CD8-positive, alpha-beta memory T cell (primary cell): ENCODE data around the gene SLC8A1. TPM values are rescaled to one million over a fixed set of nuclear protein-coding genes. Genes with fewer than 3 reads are reported as not detected.

ENCODE experiments used
- CTCF ChIA-PET: fragments of 350-600 bp; sonication (Branson Sonifier 250); formaldehyde crosslinking; loops from one replicate; lab custom pipeline; 2021; ENCODE audit warnings: antibody characterized with exemption; lab: Charles Lee
- POLR2A ChIA-PET: fragments of 350-600 bp; sonication (Branson Sonifier 250); formaldehyde crosslinking; loops from one replicate; lab custom pipeline; 2021; ENCODE audit warnings: antibody characterized with exemption; lab: Charles Lee
- DNase-seq, 5 donors: peaks; one replicate each; pipeline versions ENCODE4 v3.0.0 to v3.0.0-alpha.2; 2020 to 2022; ENCODE audit warnings: mixed read lengths in 1 of 5
- H3K27ac ChIP-seq: one replicate; pipeline ENCODE4 v1.7.0; 2013; ENCODE audit warnings: low read depth, mild to moderate bottlenecking, low read length, moderate library complexity
- H3K27me3 ChIP-seq: 2 replicates; pipeline ENCODE4 v1.7.0; 2013; ENCODE audit warnings: low read length, mild to moderate bottlenecking; ENCODE audit not compliant: insufficient read depth, poor library complexity, severe bottlenecking
- H3K36me3 ChIP-seq: 2 replicates; pipeline ENCODE4 v1.7.0; 2013; ENCODE audit warnings: mild to moderate bottlenecking, low read length, moderate library complexity; ENCODE audit not compliant: insufficient read depth
- H3K4me1 ChIP-seq: 2 replicates; pipeline ENCODE4 v1.7.0; 2013; ENCODE audit warnings: mild to moderate bottlenecking, low read length, moderate library complexity; ENCODE audit not compliant: insufficient read depth
- H3K4me3 ChIP-seq: 2 replicates; pipeline ENCODE4 v1.7.0; 2013; ENCODE audit warnings: mild to moderate bottlenecking, low read length
- H3K9me3 ChIP-seq: 2 replicates; pipeline ENCODE4 v1.7.0; 2013; ENCODE audit warnings: mild to moderate bottlenecking, low read length
- H3K27ac Mint-ChIP-seq, 8 donors: one replicate each; pipeline ENCODE4 v1.8.0; 2020 to 2021; ENCODE audit warnings: mixed read lengths in 8 of 8, mild to moderate bottlenecking in 6 of 8, inconsistent platforms in 3 of 8, moderate library complexity in 3 of 8
- H3K27me3 Mint-ChIP-seq, 2 donors: one replicate each; pipeline ENCODE4 v1.8.0; 2020 to 2021; ENCODE audit warnings: mixed read lengths in 2 of 2, mild to moderate bottlenecking in 1 of 2, moderate library complexity in 1 of 2
- H3K36me3 Mint-ChIP-seq, 3 donors: one replicate each; pipeline ENCODE4 v1.8.0; 2020 to 2021; ENCODE audit warnings: mixed read lengths in 3 of 3, inconsistent platforms in 1 of 3, mild to moderate bottlenecking in 1 of 3
- H3K4me1 Mint-ChIP-seq, 3 donors: one replicate each; pipeline ENCODE4 v1.8.0; 2020 to 2021; ENCODE audit warnings: mixed read lengths in 3 of 3, inconsistent platforms in 1 of 3, mild to moderate bottlenecking in 1 of 3
- H3K4me3 Mint-ChIP-seq, 7 donors: one replicate each; pipeline ENCODE4 v1.8.0; 2020 to 2021; ENCODE audit warnings: mixed read lengths in 7 of 7, mild to moderate bottlenecking in 6 of 7, moderate library complexity in 4 of 7, inconsistent platforms in 2 of 7
- H3K9me3 Mint-ChIP-seq, 5 donors: one replicate each; pipeline ENCODE4 v1.8.0; 2020 to 2022; ENCODE audit warnings: mixed read lengths in 5 of 5, mild to moderate bottlenecking in 3 of 5, moderate library complexity in 2 of 5, inconsistent platforms in 1 of 5
- polyA plus RNA-seq: library from polyadenylated mRNA; unstranded; fragments of 300-500 nt; fragmentation: Illumina TruSeq; gene quantifications from one replicate; pipeline ENCODE4 v1.2.3, GENCODE V29; 2021
- total RNA-seq, 2 experiments: library from RNA; stranded (reverse); gene quantifications; one replicate each; pipeline ENCODE4 v1.2.3, GENCODE V29; 2021

SLC8A1 gene
- total and polyA plus RNA-seq, 3 experiments from 2014 or later: 0.15 to 0.22 TPM; not detected in 1

DNA sequence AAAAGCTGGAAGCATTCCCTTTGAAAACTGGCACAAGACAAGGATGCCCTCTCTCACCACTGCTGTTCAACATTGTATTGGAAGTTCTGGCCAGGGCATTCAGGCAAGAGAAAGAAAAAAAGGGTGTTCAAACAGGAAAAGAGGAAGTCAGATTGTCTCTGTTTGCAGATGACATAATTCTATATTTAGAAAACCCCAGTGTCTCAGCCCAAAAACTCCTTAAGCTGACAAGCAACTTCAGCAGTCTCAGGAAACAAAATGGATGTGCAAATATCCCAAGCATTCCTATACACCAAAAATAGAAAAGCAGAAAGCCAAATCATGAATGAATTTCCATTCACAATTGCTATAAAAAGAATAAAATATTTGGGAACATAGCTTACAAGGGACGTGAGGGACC lies 11.1 kb downstream of the SLC8A1 start:
- Mint-ChIP-seq H3K4me3 (no peak overlapping the region), H3K9me3 (peaks cover 0 to 6% (median 2%) of the 10 kb centered on the region in 5 donors), H3K27ac (no peak overlapping the region), H3K4me1 (no peaks in the 10 kb centered on the region), H3K36me3 (no peaks in the 10 kb centered on the region), H3K27me3 (no peaks in the 10 kb centered on the region)
- Histone ChIP-seq H3K36me3 (no peaks in the 10 kb centered on the region), H3K4me3 (no peak overlapping the region), H3K27me3 (no peaks in the 10 kb centered on the region), H3K9me3 (no peaks in the 10 kb centered on the region), H3K4me1 (no peaks in the 10 kb centered on the region), H3K27ac (no peak overlapping the region)
- CTCF ChIA-PET: no interaction called here
- DNase-seq: no peak
- POLR2A ChIA-PET: no interaction called here

DNA sequence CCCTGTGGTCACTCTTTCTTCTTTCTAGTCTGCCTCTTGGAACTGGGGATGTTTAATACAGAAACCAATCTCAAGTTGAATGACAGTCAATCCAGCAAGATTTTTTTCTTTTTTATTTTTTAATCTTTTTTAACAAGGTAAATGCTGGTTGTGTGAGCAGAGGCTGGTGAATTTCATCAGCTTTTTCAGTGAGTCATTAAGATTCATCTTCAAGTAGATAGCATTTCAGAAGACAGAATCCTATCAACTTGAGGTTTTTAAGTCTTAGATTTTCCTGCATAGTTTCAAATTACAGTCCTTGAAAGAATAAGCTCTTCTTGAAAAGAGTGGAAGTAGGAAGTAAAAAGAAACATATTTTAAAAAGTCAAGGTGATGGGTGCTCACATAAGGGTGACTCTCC lies 12.4 kb downstream of the SLC8A1 start:
- Mint-ChIP-seq H3K4me1 (no peaks in the 10 kb centered on the region), H3K9me3 (peaks cover 0 to 8% (median 2%) of the 10 kb centered on the region in 5 donors), H3K27me3 (no peaks in the 10 kb centered on the region), H3K36me3 (no peaks in the 10 kb centered on the region), H3K27ac (no peak overlapping the region), H3K4me3 (no peak overlapping the region)
- Histone ChIP-seq H3K4me3 (no peak overlapping the region), H3K27ac (no peak overlapping the region), H3K9me3 (no peaks in the 10 kb centered on the region), H3K27me3 (no peaks in the 10 kb centered on the region), H3K4me1 (no peaks in the 10 kb centered on the region), H3K36me3 (no peaks in the 10 kb centered on the region)
- ChIA-PET CTCF (no interaction called here), POLR2A (no interaction called here)
- no peak for DNase-seq

DNA sequence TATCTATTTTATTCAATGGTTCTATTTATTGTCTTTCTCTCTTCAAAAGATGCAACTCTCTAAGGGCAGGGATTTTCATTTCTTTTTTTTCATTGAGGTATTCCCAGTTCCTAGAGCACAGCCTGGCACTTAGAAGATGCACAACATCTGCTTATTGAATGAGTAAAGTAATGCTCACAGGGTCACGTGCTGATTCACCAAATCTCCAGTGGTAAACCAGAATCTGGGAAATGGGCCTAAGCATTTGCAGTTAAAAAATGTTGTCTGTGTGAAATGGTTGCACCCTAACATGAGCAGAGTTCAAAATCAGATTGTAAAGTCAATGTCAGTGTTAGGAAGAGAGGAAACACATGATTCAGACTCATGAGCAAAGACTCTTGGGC lies 15.8 kb downstream of the SLC8A1 start:
- Histone ChIP-seq H3K36me3 (no peaks in the 10 kb centered on the region), H3K4me1 (no peaks in the 10 kb centered on the region), H3K4me3 (no peak overlapping the region), H3K27ac (no peak overlapping the region), H3K9me3 (no peaks in the 10 kb centered on the region), H3K27me3 (no peaks in the 10 kb centered on the region)
- no peaks in the 10 kb centered on the region for H3K4me1 Mint-ChIP-seq
- H3K27me3 Mint-ChIP-seq: no peaks in the 10 kb centered on the region
- H3K4me3 Mint-ChIP-seq: no peak overlapping the region
- H3K27ac Mint-ChIP-seq: no peak overlapping the region
- H3K36me3 Mint-ChIP-seq: no peaks in the 10 kb centered on the region
- POLR2A ChIA-PET: no interaction called here
- CTCF ChIA-PET: no interaction called here
- no peak for DNase-seq
- peaks cover 0 to 10% (median 2%) of the 10 kb centered on the region in 5 donors for H3K9me3 Mint-ChIP-seq

DNA sequence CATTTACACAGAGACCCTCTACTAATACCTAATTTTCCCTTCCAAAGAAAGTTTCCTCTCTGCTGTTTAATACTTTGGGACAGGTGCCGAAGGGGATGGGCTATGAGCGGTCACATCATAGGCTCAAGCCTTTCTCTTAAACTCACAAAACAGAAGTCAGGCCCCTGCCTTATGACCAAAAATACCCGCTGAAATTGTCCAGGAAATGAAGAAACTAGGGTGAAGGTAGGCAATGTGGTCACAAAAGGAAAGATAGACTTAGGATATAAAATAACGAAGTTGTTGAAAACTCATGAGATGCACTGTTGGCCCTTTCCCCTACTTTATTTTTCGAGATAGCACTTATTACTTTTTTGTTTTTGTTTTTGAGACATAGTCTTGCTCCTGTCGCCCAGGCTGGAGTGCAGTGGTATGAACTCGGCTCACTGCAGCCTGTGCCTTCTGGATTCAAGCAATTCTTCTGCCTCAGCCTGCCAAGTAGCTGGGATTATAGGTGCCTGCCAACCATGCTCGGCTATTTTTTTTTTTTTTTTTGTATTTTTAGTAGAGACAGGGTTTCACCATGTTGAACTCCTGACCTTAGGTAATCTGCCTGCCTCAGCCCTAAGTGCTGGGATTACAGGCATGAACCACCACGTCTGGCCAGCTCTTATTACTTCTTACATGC lies 16.3 kb downstream of the SLC8A1 start:
- Mint-ChIP-seq H3K9me3 (peaks cover 0 to 5% (median 2%) of the 10 kb centered on the region in 5 donors), H3K27ac (no peak overlapping the region), H3K4me3 (no peak overlapping the region), H3K27me3 (no peaks in the 10 kb centered on the region), H3K36me3 (no peaks in the 10 kb centered on the region), H3K4me1 (no peaks in the 10 kb centered on the region)
- Histone ChIP-seq H3K27me3 (no peaks in the 10 kb centered on the region), H3K4me3 (no peak overlapping the region), H3K36me3 (no peaks in the 10 kb centered on the region), H3K9me3 (no peaks in the 10 kb centered on the region), H3K27ac (no peak overlapping the region), H3K4me1 (no peaks in the 10 kb centered on the region)
- no peak for DNase-seq
- POLR2A ChIA-PET: no interaction called here
- CTCF ChIA-PET: no interaction called here

DNA sequence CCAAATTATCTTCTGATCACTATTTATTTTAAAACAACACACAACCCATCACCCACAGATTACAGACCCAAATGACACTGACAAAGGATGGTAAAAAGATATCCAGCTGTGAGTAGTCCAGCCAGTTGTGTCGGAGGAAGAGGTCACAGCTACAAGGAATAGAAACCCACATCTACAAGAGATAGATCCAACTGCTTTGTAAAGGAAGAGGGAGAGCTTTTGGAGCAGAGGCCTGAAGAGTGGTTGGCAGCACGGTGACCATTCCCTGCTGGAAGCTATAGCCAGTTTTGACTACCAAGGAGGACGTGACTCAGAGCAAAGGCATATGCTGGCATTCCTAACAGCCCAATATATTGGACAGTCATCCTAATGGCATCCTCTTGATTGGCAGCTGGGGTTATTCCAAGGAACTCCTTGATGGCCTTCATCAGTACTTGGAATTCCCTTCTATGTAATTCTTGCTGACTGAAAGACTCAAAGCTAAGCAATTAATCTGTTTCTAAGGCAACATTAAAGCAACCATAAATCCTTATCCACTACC lies 17.1 kb downstream of the SLC8A1 start:
- Histone ChIP-seq H3K4me1 (no peaks in the 10 kb centered on the region), H3K27ac (no peak overlapping the region), H3K4me3 (no peak overlapping the region), H3K27me3 (no peaks in the 10 kb centered on the region), H3K9me3 (no peaks in the 10 kb centered on the region), H3K36me3 (no peaks in the 10 kb centered on the region)
- ChIA-PET CTCF (no interaction called here), POLR2A (no interaction called here)
- no peak overlapping the region for H3K4me3 Mint-ChIP-seq
- no peaks in the 10 kb centered on the region for H3K36me3 Mint-ChIP-seq
- H3K27me3 Mint-ChIP-seq: no peaks in the 10 kb centered on the region
- H3K4me1 Mint-ChIP-seq: no peaks in the 10 kb centered on the region
- DNase-seq: no peak
- H3K9me3 Mint-ChIP-seq: peaks cover 0 to 4% (median 2%) of the 10 kb centered on the region in 5 donors
- no peak overlapping the region for H3K27ac Mint-ChIP-seq

DNA sequence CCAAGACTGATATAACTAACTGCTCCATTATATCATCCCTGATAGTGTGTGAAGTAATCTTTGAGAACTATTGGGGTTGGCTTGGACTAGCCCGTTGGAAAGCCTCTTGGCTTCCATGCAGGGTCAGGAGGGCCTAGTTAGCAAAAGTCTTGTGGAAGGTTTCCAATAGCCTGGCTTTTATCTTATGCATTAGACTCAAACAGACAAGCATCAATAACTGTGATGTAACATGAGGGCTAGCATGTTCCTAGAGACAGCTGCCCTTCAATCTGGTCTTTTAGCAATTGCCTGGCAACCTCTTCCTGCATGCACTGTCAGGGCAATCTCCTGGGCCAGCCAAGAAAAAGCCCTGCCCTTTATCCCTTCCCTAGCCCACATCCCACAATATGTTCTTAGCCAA lies 18.2 kb downstream of the SLC8A1 start:
- no peaks in the 10 kb centered on the region for H3K4me1 Mint-ChIP-seq
- H3K36me3 ChIP-seq: no peaks in the 10 kb centered on the region
- CTCF ChIA-PET: no interaction called here
- no peaks in the 10 kb centered on the region for H3K4me1 ChIP-seq
- H3K27ac ChIP-seq: no peak overlapping the region
- no peaks in the 10 kb centered on the region for H3K9me3 ChIP-seq
- H3K36me3 Mint-ChIP-seq: no peaks in the 10 kb centered on the region
- H3K4me3 Mint-ChIP-seq: no peak overlapping the region
- no peaks in the 10 kb centered on the region for H3K27me3 ChIP-seq
- H3K27ac Mint-ChIP-seq: no peak overlapping the region
- no peaks in the 10 kb centered on the region for H3K27me3 Mint-ChIP-seq
- H3K4me3 ChIP-seq: no peak overlapping the region
- peaks cover 0 to 4% (median 2%) of the 10 kb centered on the region in 5 donors for H3K9me3 Mint-ChIP-seq
- no peak for DNase-seq
- POLR2A ChIA-PET: no interaction called here

DNA sequence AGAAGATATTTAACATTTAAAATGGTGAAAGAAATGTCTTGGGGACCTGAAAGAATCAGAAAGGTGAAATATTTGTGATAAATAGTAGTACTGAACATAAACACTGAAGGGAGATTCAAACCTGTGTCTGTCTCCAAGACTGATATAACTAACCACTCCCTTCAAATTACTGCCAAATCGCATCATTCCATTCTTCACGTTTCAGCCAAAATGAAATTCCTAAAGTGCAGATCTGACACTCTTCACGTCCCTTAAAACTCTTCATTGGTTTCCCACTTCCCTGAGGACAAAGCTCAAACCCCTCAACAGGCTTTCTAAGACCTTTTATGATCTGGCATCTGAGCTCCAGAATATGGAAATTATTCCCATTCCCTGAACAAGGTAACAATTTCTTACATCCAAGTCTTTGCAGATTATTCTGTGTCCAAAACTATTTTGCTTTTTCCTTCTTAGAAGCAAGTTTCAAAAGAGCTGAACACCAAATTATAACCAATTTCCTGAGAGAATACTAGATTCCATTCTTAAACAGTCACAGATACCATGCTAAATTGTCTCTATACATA lies 18.9 kb downstream of the SLC8A1 start:
- Histone ChIP-seq H3K27me3 (no peaks in the 10 kb centered on the region), H3K9me3 (no peaks in the 10 kb centered on the region), H3K36me3 (no peaks in the 10 kb centered on the region), H3K4me3 (no peak overlapping the region), H3K27ac (no peak overlapping the region), H3K4me1 (no peaks in the 10 kb centered on the region)
- POLR2A ChIA-PET: no interaction called here
- Mint-ChIP-seq H3K9me3 (peaks cover 0 to 4% (median 2%) of the 10 kb centered on the region in 5 donors), H3K4me3 (no peak overlapping the region), H3K27me3 (no peaks in the 10 kb centered on the region), H3K27ac (no peak overlapping the region), H3K4me1 (no peaks in the 10 kb centered on the region), H3K36me3 (no peaks in the 10 kb centered on the region)
- no peak for DNase-seq
- CTCF ChIA-PET: no interaction called here

DNA sequence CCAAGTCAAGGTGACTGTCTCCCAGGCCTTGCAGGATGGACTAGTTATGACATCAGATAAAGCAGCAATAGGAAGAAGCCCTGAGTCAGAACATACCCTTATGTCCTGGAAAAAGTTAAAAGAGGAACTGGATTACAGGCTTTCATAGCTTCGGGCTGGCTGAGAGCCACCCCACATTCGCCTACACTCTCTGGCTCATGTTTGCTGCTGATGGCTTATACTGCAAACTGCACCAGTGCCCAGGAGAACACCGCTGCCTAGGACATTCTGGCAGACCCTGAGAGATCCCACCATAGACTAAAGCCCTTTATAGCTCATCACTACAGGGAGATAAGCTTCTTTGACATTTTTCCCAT lies 20.3 kb downstream of the SLC8A1 start:
- no peak for DNase-seq
- POLR2A ChIA-PET: no interaction called here
- no peaks in the 10 kb centered on the region for H3K4me1 Mint-ChIP-seq
- no peak overlapping the region for H3K4me3 Mint-ChIP-seq
- CTCF ChIA-PET: no interaction called here
- Histone ChIP-seq H3K27me3 (no peaks in the 10 kb centered on the region), H3K27ac (no peak overlapping the region), H3K36me3 (no peaks in the 10 kb centered on the region), H3K4me3 (no peak overlapping the region), H3K9me3 (no peaks in the 10 kb centered on the region), H3K4me1 (no peaks in the 10 kb centered on the region)
- H3K27me3 Mint-ChIP-seq: no peaks in the 10 kb centered on the region
- peaks cover 0 to 4% (median 2%) of the 10 kb centered on the region in 5 donors for H3K9me3 Mint-ChIP-seq
- H3K36me3 Mint-ChIP-seq: no peaks in the 10 kb centered on the region
- H3K27ac Mint-ChIP-seq: no peak overlapping the region
